ENCODE data around the gene OBSCN. TPM values are rescaled to one million over a fixed set of nuclear protein-coding genes. Genes with fewer than 3 reads are reported as not detected.

OBSCN gene
- total RNA-seq, 1 experiment from 2014 or later: 33.3 TPM

- Histone ChIP-seq H2AK5ac (ENCODE audit: insufficient read length, low read length) (no peak overlapping the region), H2BK15ac (ENCODE audit: low read depth, low read length) (no peak overlapping the region), H4K8ac (replicated peaks; ENCODE audit: insufficient read length, low read depth, low read length) (no peak overlapping the region), H3T11ph (ENCODE audit: low read length) (no peak overlapping the region), H2BK120ac (ENCODE audit: low read depth, low read length, poor library complexity, severe bottlenecking) (no peak overlapping the region), H4K5ac (ENCODE audit: insufficient read length, low read depth, low read length) (no peak overlapping the region), H3K27ac (ENCODE audit: insufficient read length, low read depth, low read length) (no peak overlapping the region), H3K23ac (ENCODE audit: insufficient read length, low read depth, low read length) (no peak overlapping the region), H2BK12ac (ENCODE audit: insufficient read length, low read depth, low read length) (no peak overlapping the region), H4K20me1 (ENCODE audit: control insufficient read depth, insufficient read depth, insufficient read length) (peaks cover 2% of the 10 kb centered on the region), H3K18ac (ENCODE audit: insufficient read length, low read depth, low read length) (no peak overlapping the region), H3K9ac (ENCODE audit: extremely low read depth, insufficient read length, low read length) (no peak overlapping the region), H3K4ac (ENCODE audit: low read depth, low read length) (no peak overlapping the region), H3K14ac (ENCODE audit: insufficient read depth, low read length) (no peak overlapping the region), H3K4me1 (ENCODE audit: insufficient read depth, low read length) (no peaks in the 10 kb centered on the region), H3K9me3 (ENCODE audit: control insufficient read depth, low read depth, low read length) (no peaks in the 10 kb centered on the region), H3K27me3 (ENCODE audit: insufficient read depth, low read length) (no peaks in the 10 kb centered on the region), H3K79me1 (ENCODE audit: insufficient read depth, low read depth, low read length, poor library complexity, severe bottlenecking) (peaks cover 9% of the 10 kb centered on the region), H3K23me2 (ENCODE audit: insufficient read length, low read depth, low read length, poor library complexity, severe bottlenecking) (no peaks in the 10 kb centered on the region), H2AFZ (ENCODE audit: low read length) (no peak overlapping the region), H2BK5ac (ENCODE audit: insufficient read length, low read length) (no peak overlapping the region), H3K4me2 (ENCODE audit: insufficient read depth, insufficient read length, low read length) (no peak overlapping the region), H2BK20ac (ENCODE audit: low read depth, low read length, poor library complexity, severe bottlenecking) (no peak overlapping the region), H3K79me2 (ENCODE audit: insufficient read depth, low read length) (peaks cover 12% of the 10 kb centered on the region; the same call in 1 of the 2 replicates), H3K56ac (ENCODE audit: insufficient read length, low read depth, low read length) (no peak overlapping the region), H4K91ac (ENCODE audit: insufficient read length, low read depth, low read length) (no peak overlapping the region)
- Mint-ChIP-seq H3K36me3 (ENCODE audit: insufficient read depth in 1 of 3, low read depth in 3 of 3) (peaks cover 47 to 81% (median 76%) of the 10 kb centered on the region in 3 experiments), H3K27ac (no peak overlapping the region; a peak in 1 of 7 replicates), H3K4me3 (no peak overlapping the region), H3K4me1 (peaks cover 2 to 8% of the 10 kb centered on the region in 2 experiments), H3K9me3 (no peaks in the 10 kb centered on the region), H3K27me3 (ENCODE audit: low read depth) (no peaks in the 10 kb centered on the region; the same call in 1 of the 2 replicates)
- no peak for TF ChIP-seq CTCF (conservative IDR thresholded peaks at IDR 0.05)
- peak; percentile 16 for DNase-seq
- WGBS (ENCODE audit: extremely low coverage, insufficient read length, low lambda C conversion rate): no CpG with 5 or more reads among the region's 14 CpGs
Observed at GRCh38 chr1:228399531-228400236, 191.8 kb downstream of the OBSCN start.

Data from H9 (cell line).